ENCODE data around the gene ATP1B2.

Gene ATP1B2

GRCh38 chr17:7701681-7702080, 51.0 kb downstream of the ATP1B2 start:
- H3K27ac ChIP-seq (ENCODE audit: low read depth, low read length, poor library complexity, severe bottlenecking), result no peak overlapping the region
- no peaks in the 10 kb centered on the region for H3K9me2 ChIP-seq (ENCODE audit: low read depth, low read length)
- no peaks in the 10 kb centered on the region for H3F3A ChIP-seq (ENCODE audit: insufficient read depth, low read length)
- H3K79me2 ChIP-seq (ENCODE audit: insufficient read depth, low read length), result no peaks in the 10 kb centered on the region
- peaks cover 12% of the 10 kb centered on the region for H3K4me1 ChIP-seq (ENCODE audit: insufficient read depth, low read length, severe bottlenecking)
- H4K20me1 ChIP-seq (ENCODE audit: insufficient read depth, low read length), result no peaks in the 10 kb centered on the region
- H2AFZ ChIP-seq (ENCODE audit: low read length), result no peak overlapping the region
- no peaks in the 10 kb centered on the region for H3K9me3 ChIP-seq (ENCODE audit: low read length)
- peaks cover 18% of the 10 kb centered on the region for H3K36me3 ChIP-seq (ENCODE audit: insufficient read depth, low read length)
- no peak overlapping the region for H3K4me2 ChIP-seq (ENCODE audit: low read length)
- H3K9ac ChIP-seq (ENCODE audit: low read length), result no peak overlapping the region
- no peak for TF ChIP-seq CTCF (IDR thresholded peaks at IDR 0.05; ENCODE audit: low read length)
- TF ChIP-seq EZH2 (IDR thresholded peaks at IDR 0.05; ENCODE audit: borderline replicate concordance, low read length), result no peak
- peaks cover 8% of the 10 kb centered on the region; the same call in 1 of the 2 replicates for H3K27me3 ChIP-seq (ENCODE audit: insufficient read depth, low read length)
- no peak overlapping the region for H3K4me3 ChIP-seq (ENCODE audit: low read depth, low read length, poor library complexity, severe bottlenecking)

GRCh38 chr17:7702776-7703175, 52.0 kb downstream of the ATP1B2 start:
- peaks cover 12% of the 10 kb centered on the region for H3K4me1 ChIP-seq (ENCODE audit: insufficient read depth, low read length, severe bottlenecking)
- H3K4me2 ChIP-seq (ENCODE audit: low read length), result no peak overlapping the region
- no peak overlapping the region for H2AFZ ChIP-seq (ENCODE audit: low read length)
- H3K9me3 ChIP-seq (ENCODE audit: low read length), result no peaks in the 10 kb centered on the region
- peaks cover 18% of the 10 kb centered on the region for H3K36me3 ChIP-seq (ENCODE audit: insufficient read depth, low read length)
- H3K79me2 ChIP-seq (ENCODE audit: insufficient read depth, low read length), result no peaks in the 10 kb centered on the region
- H3K27me3 ChIP-seq (ENCODE audit: insufficient read depth, low read length), result peaks cover 11% of the 10 kb centered on the region; the same call in 1 of the 2 replicates
- H3K27ac ChIP-seq (ENCODE audit: low read depth, low read length, poor library complexity, severe bottlenecking), result no peak overlapping the region
- no peak for TF ChIP-seq CTCF (IDR thresholded peaks at IDR 0.05; ENCODE audit: low read length)
- no peak for TF ChIP-seq EZH2 (IDR thresholded peaks at IDR 0.05; ENCODE audit: borderline replicate concordance, low read length)
- H3F3A ChIP-seq (ENCODE audit: insufficient read depth, low read length), result no peaks in the 10 kb centered on the region
- H3K4me3 ChIP-seq (ENCODE audit: low read depth, low read length, poor library complexity, severe bottlenecking), result no peak overlapping the region
- no peaks in the 10 kb centered on the region for H3K9me2 ChIP-seq (ENCODE audit: low read depth, low read length)
- H3K9ac ChIP-seq (ENCODE audit: low read length), result no peak overlapping the region
- H4K20me1 ChIP-seq (ENCODE audit: insufficient read depth, low read length), result no peaks in the 10 kb centered on the region

GRCh38 chr17:7703584-7704479, 53.1 kb downstream of the ATP1B2 start:
- no peak overlapping the region for H3K27ac ChIP-seq (ENCODE audit: low read depth, low read length, poor library complexity, severe bottlenecking)
- H3K9ac ChIP-seq (ENCODE audit: low read length), result no peak overlapping the region
- no peak overlapping the region for H3K4me3 ChIP-seq (ENCODE audit: low read depth, low read length, poor library complexity, severe bottlenecking)
- H4K20me1 ChIP-seq (ENCODE audit: insufficient read depth, low read length), result no peaks in the 10 kb centered on the region
- peaks cover 11% of the 10 kb centered on the region; the same call in 1 of the 2 replicates for H3K27me3 ChIP-seq (ENCODE audit: insufficient read depth, low read length)
- H3K36me3 ChIP-seq (ENCODE audit: insufficient read depth, low read length), result peaks cover 18% of the 10 kb centered on the region
- peaks cover 12% of the 10 kb centered on the region for H3K4me1 ChIP-seq (ENCODE audit: insufficient read depth, low read length, severe bottlenecking)
- no peaks in the 10 kb centered on the region for H3K9me3 ChIP-seq (ENCODE audit: low read length)
- no peak for TF ChIP-seq EZH2 (IDR thresholded peaks at IDR 0.05; ENCODE audit: borderline replicate concordance, low read length)
- no peak for TF ChIP-seq CTCF (IDR thresholded peaks at IDR 0.05; ENCODE audit: low read length)
- no peaks in the 10 kb centered on the region for H3F3A ChIP-seq (ENCODE audit: insufficient read depth, low read length)
- no peaks in the 10 kb centered on the region for H3K9me2 ChIP-seq (ENCODE audit: low read depth, low read length)
- no peak overlapping the region for H2AFZ ChIP-seq (ENCODE audit: low read length)
- H3K4me2 ChIP-seq (ENCODE audit: low read length), result no peak overlapping the region
- no peaks in the 10 kb centered on the region for H3K79me2 ChIP-seq (ENCODE audit: insufficient read depth, low read length)
